GM18951 (cell line): ENCODE data around the gene MYOZ3.

Experiments
- POLR2A ChIP-seq: IDR thresholded peaks from 4 replicates; pipeline ENCODE4 v1.6.1; 2011; ENCODE audit warnings: mild to moderate bottlenecking; ENCODE audit not compliant: insufficient read length, insufficient read depth; ENCODE audit errors: extremely low read depth
- in situ Hi-C: fragments of 300-500 bp; cut with MboI; formaldehyde crosslinking; loops from one replicate; pipeline ENCODE4 v1.12.0; 2022; ENCODE audit warnings: low sequenced_read_pairs, mixed read lengths, inconsistent platforms; ENCODE audit not compliant: unreplicated experiment

Gene MYOZ3

DNA sequence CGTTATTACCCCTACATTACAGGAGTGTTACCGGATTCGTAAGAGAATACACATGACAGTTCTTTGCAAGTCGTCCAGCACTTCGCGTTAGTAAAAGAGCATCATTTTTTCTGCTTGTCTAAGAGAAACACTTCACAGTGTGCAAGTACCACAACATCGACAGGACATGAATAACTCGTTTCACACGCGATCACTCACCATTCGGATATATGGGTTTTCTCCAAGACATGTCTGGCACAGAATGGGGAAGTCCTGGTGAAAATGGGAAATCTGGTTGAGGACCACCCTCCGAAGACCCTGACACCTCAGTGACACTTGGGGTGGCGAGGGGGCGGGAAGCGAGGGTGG, 39.2 kb downstream of the MYOZ3 start:
- in situ Hi-C loops = no loop called here
- no peak for TF ChIP-seq POLR2A

DNA sequence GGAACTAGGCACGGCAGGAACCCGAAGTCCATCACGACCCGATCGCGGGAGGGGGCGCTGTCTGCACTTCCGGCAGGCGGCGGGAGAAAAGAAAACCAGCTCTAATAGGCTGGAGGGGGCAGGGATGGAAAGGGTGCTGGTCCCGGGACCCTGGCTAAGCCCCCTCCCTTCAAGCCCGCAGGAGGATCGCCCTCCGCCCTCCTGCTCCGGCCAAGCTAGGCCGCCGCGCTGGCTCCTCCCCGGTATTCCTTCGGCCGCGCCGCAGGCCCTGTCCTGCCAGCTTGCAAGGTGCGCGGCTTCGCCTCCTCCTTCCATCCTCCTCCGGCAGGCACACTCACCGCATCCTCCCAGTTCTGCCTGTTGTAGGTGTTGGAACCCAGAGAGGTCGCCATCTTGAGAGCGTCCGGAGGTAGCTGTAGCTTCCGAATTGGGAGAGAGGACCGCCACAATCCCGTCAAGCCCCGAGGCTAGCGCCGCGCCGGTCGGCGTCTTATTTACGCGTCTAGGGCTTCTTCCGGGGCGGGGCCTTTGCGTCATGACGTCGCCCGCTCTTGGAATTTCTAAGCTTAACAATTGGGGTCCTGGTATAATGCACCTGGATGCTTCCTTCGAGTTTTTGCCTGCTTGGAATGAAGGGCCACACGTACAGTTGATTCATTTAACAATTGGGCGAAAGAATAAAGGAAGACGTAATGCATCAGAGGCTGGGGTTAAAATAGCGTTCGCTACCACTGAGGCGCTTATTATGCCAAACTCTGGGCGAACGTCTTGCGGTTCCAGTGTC, 39.7 kb downstream of the MYOZ3 start, which contains the start of gene RBM22:
Gene RBM22, minus strand, starts transcription at position 469 of the 784 bp plus-strand sequence. Its CDS starts 77 bp downstream, at position 392.
- TF ChIP-seq POLR2A = peak; percentile 87
- in situ Hi-C loops = no loop called here

DNA sequence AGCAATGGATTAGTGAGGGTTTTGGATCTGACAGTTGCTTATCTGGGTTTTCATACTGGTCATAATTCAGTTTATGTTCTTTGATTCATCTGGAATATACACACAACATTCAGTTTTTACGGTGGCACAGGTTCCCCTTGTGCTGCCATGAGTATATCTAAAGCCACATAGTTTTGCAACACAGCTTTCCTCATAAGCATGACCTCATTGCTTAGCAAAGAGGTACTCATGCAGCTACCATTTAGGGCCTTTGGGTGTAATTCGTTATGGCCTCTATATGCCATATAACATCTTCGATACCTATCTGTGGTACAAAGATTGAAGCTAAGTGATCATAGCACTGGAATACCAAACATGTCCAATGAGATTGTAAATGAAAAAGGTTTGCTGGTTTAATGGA, 42.7 kb downstream of the MYOZ3 start:
- in situ Hi-C loops = no loop called here
- TF ChIP-seq POLR2A = no peak

DNA sequence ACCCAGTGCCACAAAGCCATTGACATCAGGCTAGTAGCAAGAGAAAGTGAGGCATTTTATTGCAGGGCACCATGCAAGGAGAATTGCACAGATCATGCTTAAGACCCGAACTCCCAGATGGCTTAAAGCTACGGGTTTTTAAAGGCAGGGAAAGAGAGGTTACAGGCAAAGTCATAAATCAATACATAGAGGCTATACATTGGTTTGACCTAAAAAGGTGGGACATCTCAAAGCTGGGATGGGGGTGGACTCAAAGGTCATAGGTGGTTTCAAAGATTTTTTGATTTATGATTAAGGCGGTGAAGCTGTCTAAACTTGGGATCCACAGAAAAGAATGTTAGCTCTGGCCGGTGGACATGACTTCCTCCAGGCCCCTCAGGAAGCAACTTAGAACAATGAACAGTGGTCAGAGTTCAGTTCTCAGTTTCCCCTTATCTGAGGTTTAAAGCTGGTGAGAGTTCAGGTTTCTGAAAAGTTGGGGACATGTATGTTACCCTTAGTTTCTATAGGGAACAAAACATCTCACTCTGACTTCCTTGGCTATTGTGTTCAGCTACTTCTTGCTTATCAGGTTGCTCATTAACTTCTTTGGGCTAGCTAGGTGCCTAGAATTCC, 45.8 kb downstream of the MYOZ3 start:
- TF ChIP-seq POLR2A = no peak
- in situ Hi-C loops = no loop called here

DNA sequence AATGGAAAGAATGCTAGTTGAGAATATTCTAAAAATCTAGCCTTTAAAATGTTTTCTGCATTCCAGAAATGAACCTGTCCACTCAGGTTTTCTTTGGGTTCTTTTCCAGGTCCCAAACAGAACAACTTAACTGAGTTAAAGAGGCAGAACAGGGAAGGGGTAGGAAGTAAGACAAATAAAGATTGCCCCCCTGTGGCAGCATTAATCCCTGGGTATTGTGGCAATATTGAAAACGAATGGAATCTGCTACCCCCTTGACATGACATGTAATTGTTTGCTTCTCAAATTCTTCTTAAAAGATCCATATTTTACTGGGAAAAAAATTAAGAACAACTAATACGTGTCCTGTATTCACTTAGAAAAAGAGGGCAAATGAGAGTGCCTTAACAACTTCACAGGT, 49.1 kb downstream of the MYOZ3 start:
- TF ChIP-seq POLR2A = no peak
- in situ Hi-C loops = no loop called here

DNA sequence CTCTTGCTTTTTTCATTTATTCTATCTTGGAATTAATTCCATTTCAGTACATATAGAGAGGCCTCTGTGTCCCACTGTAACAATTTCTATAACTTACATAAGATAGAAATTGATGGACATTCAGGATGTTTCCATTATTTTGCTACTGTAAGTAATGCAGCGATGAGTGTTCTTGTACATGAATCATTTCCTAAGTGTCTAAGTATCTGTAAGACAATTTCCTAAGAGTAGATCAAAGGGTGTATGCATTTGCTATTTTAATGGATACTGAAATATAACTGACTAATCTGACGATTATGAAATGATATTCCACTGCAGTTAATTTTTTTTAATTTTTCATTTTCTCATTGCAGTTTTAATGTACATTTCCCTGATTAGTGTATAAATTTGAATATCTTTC, 62.8 kb downstream of the MYOZ3 start:
- in situ Hi-C loops = no loop called here
- no peak for TF ChIP-seq POLR2A
